ENCODE measurements around the gene TPK1. TPM values are rescaled to one million over a fixed set of nuclear protein-coding genes. Genes with fewer than 3 reads are reported as not detected.
A peak's percentile ranks its signal among the peaks of the same experiment; 100 is the strongest.
"Not testable (repeated sequence)": the region's sequence is repeated elsewhere in the genome, so short reads cannot be mapped to it uniquely, and the experiment has no call there.

TPK1 gene
- total RNA-seq, 2 donors from 2014 or later: 26.2 to 31.3 TPM

DNA sequence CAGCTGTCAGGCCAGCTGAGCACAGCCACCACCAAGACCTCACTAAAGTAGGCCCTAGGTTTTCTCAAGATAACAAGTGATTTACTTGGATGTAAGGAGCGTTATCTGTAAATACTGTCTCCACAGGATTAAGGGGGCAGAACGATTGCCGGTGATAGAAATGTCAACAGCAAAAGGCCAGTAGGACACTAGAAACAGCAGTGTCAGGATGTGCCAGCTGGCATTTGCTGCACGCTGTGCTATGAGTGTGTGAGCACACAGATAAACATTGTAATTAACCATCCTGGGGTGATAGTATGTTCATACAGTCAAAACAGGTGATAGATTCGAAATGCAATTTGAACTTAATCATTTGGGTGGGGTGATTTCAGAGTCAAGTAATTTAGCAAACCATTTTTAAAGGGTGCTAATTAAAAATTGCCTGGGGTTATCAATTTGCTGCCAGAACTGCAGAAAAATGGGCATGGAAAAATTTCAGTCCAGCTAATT, 396.1 kb downstream of the TPK1 start:
- H3K27me3 Mint-ChIP-seq (ENCODE audit: low read depth): no peaks in the 10 kb centered on the region
- no peaks in the 10 kb centered on the region for H3K4me1 Mint-ChIP-seq (ENCODE audit: low read depth)

DNA sequence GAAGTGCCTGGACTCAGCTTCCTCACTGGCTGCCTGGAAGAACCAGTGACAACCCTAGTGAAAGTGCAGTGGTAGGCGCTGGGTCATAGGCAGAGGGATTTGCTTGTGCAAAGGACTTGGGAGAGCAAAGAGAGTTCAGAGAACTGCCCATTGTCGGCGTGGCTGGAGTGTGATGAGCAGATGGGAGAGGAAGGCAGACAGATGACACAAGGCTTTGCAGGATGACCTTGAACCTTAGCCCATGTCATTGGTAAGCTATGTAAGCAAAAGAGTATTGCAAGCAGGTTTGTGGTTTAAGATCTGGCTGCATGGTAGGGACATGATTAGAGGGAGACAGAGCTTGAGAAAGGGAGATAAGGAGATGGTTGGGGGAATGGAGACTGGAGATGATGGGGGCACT, 397.1 kb downstream of the TPK1 start:
- no peak overlapping the region for H3K27ac Mint-ChIP-seq
- ATAC-seq (replicated peaks in 1 of 2) (no peak), DNase-seq (no peak)
- no peaks in the 10 kb centered on the region for H3K36me3 Mint-ChIP-seq (ENCODE audit: insufficient read depth in 2 of 2)
- H3K4me3 Mint-ChIP-seq: no peak overlapping the region
- peaks cover 2% of the 10 kb centered on the region for H3K27me3 Mint-ChIP-seq (ENCODE audit: low read depth)
- H3K4me1 Mint-ChIP-seq (ENCODE audit: low read depth): no peaks in the 10 kb centered on the region
- no peaks in the 10 kb centered on the region for H3K9me3 Mint-ChIP-seq

More for the DNA sequence above, 396.1 kb downstream of the TPK1 start:
- DNase-seq (no peak), ATAC-seq (replicated peaks in 1 of 2) (no peak)
- Mint-ChIP-seq H3K36me3 (ENCODE audit: insufficient read depth in 2 of 2) (no peaks in the 10 kb centered on the region), H3K4me3 (no peak overlapping the region), H3K27ac (no peak overlapping the region), H3K9me3 (no peaks in the 10 kb centered on the region)

DNA sequence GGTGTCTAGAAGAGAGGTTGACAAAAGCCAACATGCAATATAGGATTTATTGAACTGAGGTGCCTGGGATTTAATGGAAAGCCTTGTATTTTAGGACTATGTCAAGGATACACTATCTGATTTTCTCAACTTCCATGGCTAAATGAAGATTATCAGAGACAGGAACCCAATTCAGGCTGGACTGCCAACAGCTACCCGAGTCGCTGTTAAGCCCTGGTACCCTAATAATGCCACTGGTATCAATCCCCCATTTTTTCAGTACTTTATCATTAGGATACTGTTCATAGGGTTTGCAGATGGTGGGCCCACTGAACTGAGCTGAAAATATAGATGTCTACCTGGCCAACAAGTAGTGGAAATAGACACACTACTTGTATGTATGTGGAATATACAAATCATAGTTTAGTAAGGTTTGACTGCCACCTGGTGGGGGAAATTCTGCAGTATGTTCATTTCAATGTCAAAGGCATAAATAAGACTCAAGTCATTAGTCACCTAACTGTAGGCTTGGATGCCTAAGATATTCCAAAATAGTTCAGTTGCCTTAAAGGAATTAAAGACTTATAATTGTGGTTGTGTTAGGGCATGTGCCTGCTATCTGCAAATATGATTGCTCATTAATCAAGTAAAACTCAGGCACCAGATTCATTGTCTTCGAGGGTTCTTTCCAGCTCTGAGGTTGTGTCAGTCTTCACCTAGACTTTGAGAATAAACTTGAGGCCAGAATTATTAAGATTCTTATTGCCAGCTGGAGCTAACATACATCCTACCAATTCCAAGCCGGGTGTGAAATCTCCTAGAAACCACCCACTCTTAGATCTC, 398.3 kb downstream of the TPK1 start:
- no peaks in the 10 kb centered on the region for H3K4me1 Mint-ChIP-seq (ENCODE audit: low read depth)
- peaks cover 12% of the 10 kb centered on the region for H3K27me3 Mint-ChIP-seq (ENCODE audit: low read depth)
- DNase-seq (peak; percentile 58 to 60), ATAC-seq (replicated peaks in 1 of 2) (peak; percentile 57 to 59)
- H3K36me3 Mint-ChIP-seq (ENCODE audit: insufficient read depth in 2 of 2): no peaks in the 10 kb centered on the region
- no peaks in the 10 kb centered on the region for H3K9me3 Mint-ChIP-seq
- H3K27ac Mint-ChIP-seq: no peak overlapping the region
- H3K4me3 Mint-ChIP-seq: no peak overlapping the region

DNA sequence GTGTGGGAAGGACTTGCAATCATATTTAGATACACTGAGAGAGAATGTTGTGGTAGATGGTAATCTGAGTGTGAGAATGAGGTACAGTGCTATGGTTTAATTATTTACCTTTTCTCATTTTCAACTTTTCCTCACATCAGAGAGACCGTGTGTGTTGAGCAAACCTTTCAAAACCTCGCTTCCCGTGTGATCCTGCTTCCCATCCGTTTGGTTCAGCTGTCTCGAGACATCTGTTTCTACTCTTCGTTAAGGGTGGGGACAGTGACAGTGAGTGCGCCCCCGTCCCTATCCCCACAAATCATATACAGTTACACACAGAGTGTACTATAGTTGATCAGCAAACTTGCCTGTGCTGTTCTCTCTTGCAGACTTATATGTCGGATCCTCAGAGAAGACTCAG, 399.4 kb downstream of the TPK1 start:
- DNase-seq (no peak), ATAC-seq (replicated peaks in 1 of 2) (no peak)
- H3K4me1 Mint-ChIP-seq (ENCODE audit: low read depth): no peaks in the 10 kb centered on the region
- H3K27ac Mint-ChIP-seq: no peak overlapping the region
- no peaks in the 10 kb centered on the region for H3K9me3 Mint-ChIP-seq
- H3K4me3 Mint-ChIP-seq: no peak overlapping the region
- no peaks in the 10 kb centered on the region for H3K36me3 Mint-ChIP-seq (ENCODE audit: insufficient read depth in 2 of 2)
- peaks cover 12% of the 10 kb centered on the region for H3K27me3 Mint-ChIP-seq (ENCODE audit: low read depth)

DNA sequence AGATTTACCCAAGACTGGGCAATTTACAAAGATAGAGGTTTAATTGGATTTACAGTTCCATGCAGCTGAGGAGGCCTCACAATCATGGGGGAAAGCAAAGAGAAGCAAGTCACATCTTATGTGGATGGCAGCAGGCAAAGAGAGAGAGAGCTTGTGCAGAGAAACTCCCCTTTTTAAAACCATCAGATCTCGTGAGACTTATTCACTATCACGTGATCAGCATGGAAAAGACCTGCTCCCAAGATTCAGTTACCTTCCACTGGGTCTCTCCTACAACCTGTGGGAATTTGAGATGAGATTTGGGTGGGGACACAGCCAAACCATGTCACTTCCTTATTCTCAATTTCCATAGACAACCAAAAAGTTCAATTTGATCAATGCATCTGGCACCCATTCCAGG, 407.4 kb downstream of the TPK1 start:
- Mint-ChIP-seq H3K4me3 (no peak overlapping the region), H3K27me3 (ENCODE audit: low read depth) (peaks cover 6% of the 10 kb centered on the region), H3K9me3 (peaks cover 12 to 15% of the 10 kb centered on the region in 2 donors), H3K36me3 (ENCODE audit: insufficient read depth in 2 of 2) (peaks cover 7 to 12% of the 10 kb centered on the region in 2 donors), H3K27ac (no peak overlapping the region), H3K4me1 (ENCODE audit: low read depth) (no peaks in the 10 kb centered on the region)
- ATAC-seq (replicated peaks in 1 of 2): no peak
- no peak for DNase-seq

DNA sequence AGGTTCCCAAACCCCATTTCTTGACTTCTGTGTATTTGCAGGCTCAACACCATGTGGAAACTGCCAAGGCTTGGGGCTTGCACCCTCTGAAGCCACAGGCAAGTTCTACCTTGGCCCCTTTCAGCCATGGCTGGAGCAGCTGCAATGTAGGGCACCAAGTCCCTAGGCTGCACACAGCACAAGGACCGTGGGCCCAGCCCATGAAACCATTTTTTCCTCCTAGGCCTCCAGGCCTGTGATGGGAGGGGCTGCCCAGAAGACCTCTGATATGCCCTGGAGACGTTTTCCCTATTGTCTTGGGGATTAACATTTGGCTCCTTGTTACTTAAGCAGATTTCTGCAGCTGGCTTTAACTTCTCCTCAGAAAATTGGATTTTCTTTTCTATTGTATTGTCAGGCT, 408.3 kb downstream of the TPK1 start:
- ATAC-seq (replicated peaks in 1 of 2); H3K27ac Mint-ChIP-seq; H3K27me3 Mint-ChIP-seq (ENCODE audit: low read depth); H3K4me3 Mint-ChIP-seq; H3K4me1 Mint-ChIP-seq (ENCODE audit: low read depth); DNase-seq: not testable (repeated sequence)
- H3K9me3 Mint-ChIP-seq: peaks cover 12 to 15% of the 10 kb centered on the region in 2 donors
- H3K36me3 Mint-ChIP-seq (ENCODE audit: insufficient read depth in 2 of 2): peaks cover 7 to 12% of the 10 kb centered on the region in 2 donors

DNA sequence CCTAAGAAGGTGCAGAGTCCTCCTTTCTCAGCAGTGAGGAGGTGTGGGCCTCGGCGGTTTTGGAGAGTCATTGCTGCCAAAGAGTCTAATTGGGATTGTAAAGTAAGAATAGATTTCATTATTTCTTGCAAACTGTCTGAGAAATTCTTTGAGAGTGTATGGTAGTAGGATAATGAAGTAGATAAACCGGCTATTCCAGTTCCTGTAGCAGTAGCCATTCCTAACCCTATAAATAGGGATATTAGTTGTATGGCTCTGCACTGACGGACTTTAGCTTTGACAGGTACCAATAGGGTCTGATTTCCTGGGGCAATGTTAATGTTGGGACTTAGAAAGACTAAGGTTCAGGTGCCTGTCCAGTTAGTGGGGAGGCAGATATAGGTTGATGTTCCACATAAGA, 416.9 kb downstream of the TPK1 start:
- H3K9me3 Mint-ChIP-seq: not testable (repeated sequence)

DNA sequence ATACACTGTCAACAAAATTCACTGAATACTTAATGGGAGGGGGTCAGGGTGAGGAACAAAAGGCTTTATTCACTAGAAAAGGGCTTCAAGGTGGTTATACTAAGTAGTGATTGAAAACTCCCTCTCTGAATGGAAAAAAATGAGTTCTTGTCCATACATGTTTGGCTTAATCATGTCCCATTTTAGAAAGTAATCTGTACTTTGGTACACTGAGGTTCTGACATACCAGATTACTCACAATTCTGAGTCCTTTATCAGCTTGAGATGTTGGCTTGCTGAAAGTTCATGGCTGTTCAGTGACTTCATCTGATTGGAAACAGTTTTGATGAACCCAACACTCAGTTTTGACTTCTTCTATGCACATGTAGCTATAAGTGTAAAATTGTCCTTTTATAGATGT, 419.5 kb downstream of the TPK1 start:
- no peak for ATAC-seq (replicated peaks in 1 of 2)
- Mint-ChIP-seq H3K27me3 (ENCODE audit: low read depth) (peaks cover 20% of the 10 kb centered on the region), H3K27ac (no peak overlapping the region), H3K4me3 (no peak overlapping the region), H3K4me1 (ENCODE audit: low read depth) (no peaks in the 10 kb centered on the region), H3K9me3 (no peaks in the 10 kb centered on the region), H3K36me3 (ENCODE audit: insufficient read depth in 2 of 2) (no peaks in the 10 kb centered on the region)
- no peak for DNase-seq

More for the DNA sequence above, 416.9 kb downstream of the TPK1 start:
- peaks cover 20% of the 10 kb centered on the region for H3K27me3 Mint-ChIP-seq (ENCODE audit: low read depth)
- not testable (repeated sequence) for H3K27ac Mint-ChIP-seq; DNase-seq; H3K4me1 Mint-ChIP-seq (ENCODE audit: low read depth); H3K36me3 Mint-ChIP-seq (ENCODE audit: insufficient read depth in 2 of 2); ATAC-seq (replicated peaks in 1 of 2); H3K4me3 Mint-ChIP-seq

DNA sequence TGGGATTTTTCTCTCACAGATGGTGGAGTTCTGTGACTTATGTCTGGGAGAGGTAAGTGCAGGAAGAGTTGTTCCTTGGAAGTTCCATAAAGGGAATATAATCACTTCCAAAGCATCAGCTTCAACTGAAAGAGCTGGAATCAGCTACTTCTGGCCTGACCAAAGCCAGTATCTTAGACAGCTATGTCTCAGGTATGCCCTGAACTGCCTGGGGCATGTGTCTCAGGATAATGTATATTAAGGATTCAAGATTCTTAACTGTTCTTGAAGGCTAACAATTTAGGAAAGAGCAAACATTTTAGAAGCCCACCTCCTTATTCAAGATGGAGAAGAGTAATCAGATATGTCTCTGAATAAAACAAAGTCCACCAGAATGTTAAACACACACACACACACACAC, 420.0 kb downstream of the TPK1 start:
- H3K27me3 Mint-ChIP-seq (ENCODE audit: low read depth): peaks cover 22% of the 10 kb centered on the region
- H3K27ac Mint-ChIP-seq: no peak overlapping the region
- DNase-seq (no peak), ATAC-seq (replicated peaks in 1 of 2) (no peak)
- no peak overlapping the region for H3K4me3 Mint-ChIP-seq
- H3K9me3 Mint-ChIP-seq: no peaks in the 10 kb centered on the region
- H3K4me1 Mint-ChIP-seq (ENCODE audit: low read depth): no peaks in the 10 kb centered on the region
- no peaks in the 10 kb centered on the region for H3K36me3 Mint-ChIP-seq (ENCODE audit: insufficient read depth in 2 of 2)

DNA sequence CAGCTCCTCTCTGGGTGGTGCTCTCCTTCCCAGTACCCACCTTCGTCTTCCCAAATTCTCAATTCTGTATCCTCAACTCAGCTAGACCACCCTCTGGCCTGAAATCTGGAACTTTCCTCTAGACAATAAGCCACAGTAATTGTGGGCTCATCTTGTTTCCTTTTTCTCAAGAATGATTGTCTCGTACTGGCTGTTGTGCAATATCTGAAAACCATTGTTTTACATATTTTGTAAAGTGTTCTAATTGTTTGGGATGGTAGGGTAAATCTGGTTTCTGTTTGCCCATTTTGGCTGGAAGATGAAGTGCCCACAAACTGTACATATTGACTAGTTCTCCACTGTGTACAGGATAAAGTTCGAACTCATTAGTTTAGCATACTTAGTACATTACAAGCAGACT, 421.0 kb downstream of the TPK1 start:
- Mint-ChIP-seq H3K36me3 (ENCODE audit: insufficient read depth in 2 of 2) (no peaks in the 10 kb centered on the region), H3K4me3 (no peak overlapping the region), H3K4me1 (ENCODE audit: low read depth) (no peaks in the 10 kb centered on the region), H3K27ac (no peak overlapping the region), H3K27me3 (ENCODE audit: low read depth) (peaks cover 32% of the 10 kb centered on the region), H3K9me3 (no peaks in the 10 kb centered on the region)
- DNase-seq: no peak
- no peak for ATAC-seq (replicated peaks in 1 of 2)

DNA sequence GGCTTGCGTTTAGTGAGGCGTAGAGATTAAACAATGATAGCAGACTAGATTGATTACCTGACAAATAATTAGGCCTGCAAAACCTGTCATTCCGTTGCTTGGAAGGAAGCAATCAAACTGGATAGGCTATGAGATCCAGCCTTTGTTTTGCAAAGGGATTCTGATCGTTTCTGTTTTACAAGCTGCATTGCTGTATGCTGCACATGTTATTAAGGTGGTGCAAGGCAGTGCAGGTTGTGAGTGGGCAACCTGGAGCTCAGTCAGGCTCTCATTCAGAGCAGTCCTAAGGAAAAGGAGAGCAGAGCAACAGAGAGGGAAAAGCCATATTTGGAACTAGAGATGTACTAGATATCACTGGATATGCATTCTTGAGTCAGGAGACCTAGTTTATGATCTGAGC, 425.4 kb downstream of the TPK1 start:
- ATAC-seq (replicated peaks in 1 of 2) (no peak), DNase-seq (no peak)
- Mint-ChIP-seq H3K27ac (no peak overlapping the region), H3K36me3 (ENCODE audit: insufficient read depth in 2 of 2) (no peaks in the 10 kb centered on the region), H3K4me1 (ENCODE audit: low read depth) (no peaks in the 10 kb centered on the region), H3K27me3 (ENCODE audit: low read depth) (peaks cover 36% of the 10 kb centered on the region), H3K4me3 (no peak overlapping the region), H3K9me3 (no peaks in the 10 kb centered on the region)

DNA sequence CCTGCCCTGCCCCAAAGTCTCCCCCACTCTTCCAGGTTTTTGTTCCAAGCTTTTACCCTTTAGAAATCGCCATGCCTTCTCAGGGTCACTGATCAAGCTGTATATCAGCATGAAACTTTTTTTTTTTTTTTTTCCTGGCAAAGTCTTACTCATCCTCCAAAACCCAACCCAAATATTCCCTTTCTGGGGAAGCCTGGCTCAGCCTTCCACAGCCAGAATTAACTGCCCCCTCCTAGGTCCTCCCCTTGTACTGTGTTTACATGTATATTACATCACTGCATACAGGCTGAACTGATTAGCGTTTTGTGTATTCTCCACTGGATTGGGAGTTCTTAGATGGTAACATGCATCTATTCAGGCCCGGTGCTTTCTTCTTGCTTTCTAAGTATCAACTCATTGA, 427.7 kb downstream of the TPK1 start:
- no peak for ATAC-seq (replicated peaks in 1 of 2)
- peaks cover 27% of the 10 kb centered on the region for H3K27me3 Mint-ChIP-seq (ENCODE audit: low read depth)

DNA sequence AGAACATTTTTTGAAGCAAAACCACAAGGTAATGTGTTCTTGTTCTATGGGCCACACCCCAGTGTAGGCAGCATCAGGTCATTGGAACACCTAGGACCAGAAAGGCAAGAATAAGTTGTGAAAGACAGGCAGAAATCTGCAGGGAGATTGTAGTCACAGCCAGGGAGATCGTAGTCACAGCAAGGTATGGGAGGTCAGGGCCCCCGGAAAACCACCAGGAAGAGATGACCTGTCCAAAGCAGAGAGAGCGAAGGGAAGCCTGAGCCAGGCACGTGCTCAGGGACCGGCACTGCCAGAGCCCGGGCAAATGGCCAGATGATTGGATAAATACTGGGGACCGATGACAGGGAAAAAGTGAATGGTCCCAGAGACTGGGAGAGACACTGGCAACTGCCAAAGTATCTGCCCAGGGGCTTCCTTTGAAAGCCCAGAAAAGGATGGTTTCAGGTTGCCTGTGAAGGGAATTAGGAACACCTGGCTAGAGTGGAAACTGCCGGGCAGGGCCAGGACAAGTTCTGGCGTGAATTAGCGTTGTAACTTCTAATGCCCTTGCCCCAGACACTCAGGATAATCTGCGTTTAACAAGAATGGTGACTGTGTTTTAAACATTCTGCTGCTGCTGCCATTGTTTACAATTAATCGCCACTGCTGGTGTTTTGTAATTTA, 428.5 kb downstream of the TPK1 start:
- no peak overlapping the region for H3K27ac Mint-ChIP-seq
- ATAC-seq (replicated peaks in 1 of 2) (no peak), DNase-seq (no peak)
- no peaks in the 10 kb centered on the region for H3K4me1 Mint-ChIP-seq (ENCODE audit: low read depth)
- no peaks in the 10 kb centered on the region for H3K9me3 Mint-ChIP-seq
- no peak overlapping the region for H3K4me3 Mint-ChIP-seq
- peaks cover 27% of the 10 kb centered on the region for H3K27me3 Mint-ChIP-seq (ENCODE audit: low read depth)
- H3K36me3 Mint-ChIP-seq (ENCODE audit: insufficient read depth in 2 of 2): no peaks in the 10 kb centered on the region

More for the DNA sequence above, 427.7 kb downstream of the TPK1 start:
- H3K27ac Mint-ChIP-seq: no peak overlapping the region
- H3K36me3 Mint-ChIP-seq (ENCODE audit: insufficient read depth in 2 of 2): no peaks in the 10 kb centered on the region
- no peak for DNase-seq
- no peak overlapping the region for H3K4me3 Mint-ChIP-seq
- no peaks in the 10 kb centered on the region for H3K4me1 Mint-ChIP-seq (ENCODE audit: low read depth)
- H3K9me3 Mint-ChIP-seq: no peaks in the 10 kb centered on the region

All from activated T-cell treated with anti-CD3 and anti-CD28 coated beads, Interleukin-2, amount 50 U/mL, for 72 hours (primary cell).